NCI-H2081 treated with DMSO at 0.1 percent for 48 hours (cell line): ENCODE data around the gene KCNJ6.
"Not testable (repeated sequence)": the region's sequence is repeated elsewhere in the genome, so short reads cannot be mapped to it uniquely, and the experiment has no call there.

ENCODE experiments used
- DNase-seq: peaks from one replicate; lab custom pipeline; 2025; lab: John Stamatoyannopoulos, UW

KCNJ6 gene

GRCh38 chr21:37673801-37674575 is 242.3 kb downstream of the KCNJ6 start:
- DNase-seq, result no peak

GRCh38 chr21:37671381-37671780 is 244.9 kb downstream of the KCNJ6 start:
- no peak for DNase-seq

GRCh38 chr21:37670883-37671282 is 245.4 kb downstream of the KCNJ6 start:
- no peak for DNase-seq

GRCh38 chr21:37669249-37669648 is 247.0 kb downstream of the KCNJ6 start:
- DNase-seq, result no peak

GRCh38 chr21:37668462-37669239 is 247.6 kb downstream of the KCNJ6 start:
- no peak for DNase-seq

- no peak for DNase-seq
Observed at GRCh38 chr21:37667380-37667779, 248.9 kb downstream of the KCNJ6 start.

- DNase-seq, result no peak
Observed at GRCh38 chr21:37665230-37666024, 250.8 kb downstream of the KCNJ6 start.

- DNase-seq, result not testable (repeated sequence)
Observed at GRCh38 chr21:37662227-37662626, 254.0 kb downstream of the KCNJ6 start.

GRCh38 chr21:37660709-37661108 is 255.5 kb downstream of the KCNJ6 start:
- no peak for DNase-seq

GRCh38 chr21:37659874-37660273 is 256.4 kb downstream of the KCNJ6 start:
- no peak for DNase-seq

- DNase-seq, result no peak
Observed at GRCh38 chr21:37658817-37659458, 257.3 kb downstream of the KCNJ6 start.

- DNase-seq, result no peak
Observed at GRCh38 chr21:37658121-37658816, 258.0 kb downstream of the KCNJ6 start.

GRCh38 chr21:37656899-37657298 is 259.4 kb downstream of the KCNJ6 start:
- DNase-seq, result no peak

GRCh38 chr21:37655611-37656300 is 260.5 kb downstream of the KCNJ6 start:
- no peak for DNase-seq

- DNase-seq, result no peak
Observed at GRCh38 chr21:37654596-37654995, 261.7 kb downstream of the KCNJ6 start.

GRCh38 chr21:37653201-37653600 is 263.1 kb downstream of the KCNJ6 start:
- DNase-seq, result no peak

GRCh38 chr21:37647781-37648180 is 268.5 kb downstream of the KCNJ6 start:
- no peak for DNase-seq

- not testable (repeated sequence) for DNase-seq
Observed at GRCh38 chr21:37646761-37647160, 269.5 kb downstream of the KCNJ6 start.

- DNase-seq, result no peak
Observed at GRCh38 chr21:37645848-37646247, 270.4 kb downstream of the KCNJ6 start.

GRCh38 chr21:37644636-37645035 is 271.6 kb downstream of the KCNJ6 start:
- DNase-seq, result no peak

GRCh38 chr21:37643862-37644261 is 272.4 kb downstream of the KCNJ6 start:
- not testable (repeated sequence) for DNase-seq
